HPDE6-E6E7 (cell line): ENCODE results near the gene KPTN.

Experiments used
- DNase-seq: peaks from one replicate; pipeline ENCODE4 v3.0.0; 2011; ENCODE audit warnings: missing footprints; ENCODE audit errors: extremely low spot score

Gene KPTN

GRCh38 chr19:47469719-47470118 lies 14.3 kb downstream of the KPTN start:
- DNase-seq: no peak

GRCh38 chr19:47469363-47469700 lies 14.7 kb downstream of the KPTN start:
- no peak for DNase-seq

- DNase-seq: no peak
Observed at GRCh38 chr19:47467914-47468313, 16.1 kb downstream of the KPTN start.

- DNase-seq: no peak
Observed at GRCh38 chr19:47465957-47466356, 18.1 kb downstream of the KPTN start.

GRCh38 chr19:47464675-47465419 lies 19.2 kb downstream of the KPTN start:
- no peak for DNase-seq

GRCh38 chr19:47461876-47462275 lies 22.1 kb downstream of the KPTN start:
- DNase-seq: no peak

GRCh38 chr19:47459477-47459876 lies 24.5 kb downstream of the KPTN start:
- no peak for DNase-seq

GRCh38 chr19:47458672-47459071 lies 25.3 kb downstream of the KPTN start:
- DNase-seq: no peak

GRCh38 chr19:47456721-47457474 lies 27.1 kb downstream of the KPTN start:
- DNase-seq: no peak

- DNase-seq: no peak
Observed at GRCh38 chr19:47450478-47450877, 33.5 kb downstream of the KPTN start.

GRCh38 chr19:47448360-47448727 lies 35.7 kb downstream of the KPTN start:
- DNase-seq: no peak

GRCh38 chr19:47447470-47448359 lies 36.3 kb downstream of the KPTN start:
- peak; percentile 58 for DNase-seq

GRCh38 chr19:47446534-47447469 lies 37.2 kb downstream of the KPTN start:
- DNase-seq: no peak

GRCh38 chr19:47445937-47446402 lies 38.0 kb downstream of the KPTN start:
- no peak for DNase-seq

- DNase-seq: no peak
Observed at GRCh38 chr19:47445527-47445926, 38.5 kb downstream of the KPTN start.

GRCh38 chr19:47444388-47444821 lies 39.6 kb downstream of the KPTN start:
- no peak for DNase-seq

GRCh38 chr19:47443331-47443730 lies 40.7 kb downstream of the KPTN start:
- DNase-seq: no peak

- DNase-seq: no peak
Observed at GRCh38 chr19:47438793-47439220, 45.2 kb downstream of the KPTN start.

GRCh38 chr19:47437500-47437899 lies 46.5 kb downstream of the KPTN start:
- no peak for DNase-seq

GRCh38 chr19:47436712-47437401 lies 47.2 kb downstream of the KPTN start:
- peak; percentile 60 for DNase-seq
